Vagina (tissue), 2 donors: ENCODE results near the gene ASPG.

Experiments
- POLR2A ChIP-seq, 2 donors: fragments of 450-650 bp; IDR thresholded peaks; one replicate each; pipeline ENCODE4 v1.6.1; 2017; ENCODE audit warnings: antibody characterized with exemption in 2 of 2, mild to moderate bottlenecking in 2 of 2, moderate library complexity in 2 of 2
- POLR2AphosphoS5 ChIP-seq, 2 donors: sonication (generic); formaldehyde crosslinking; IDR thresholded peaks; one replicate each; pipeline ENCODE4 v1.9.0; 2017; ENCODE audit warnings: antibody characterized with exemption in 2 of 2, mild to moderate bottlenecking in 2 of 2, low read depth in 1 of 2; ENCODE audit not compliant: insufficient read depth in 1 of 2
- TF ChIP-seq, protein P1 (sequence below), 3 experiments: fragments of 450-650 bp in 2 of 3; fragments of 200-600 bp in 1 of 3; sonication (generic) in 1 of 3; IDR thresholded peaks; one replicate each; pipeline ENCODE4 v1.5.1; 2017 to 2019; ENCODE audit warnings: antibody characterized with exemption in 3 of 3, mild to moderate bottlenecking in 2 of 3, moderate library complexity in 2 of 3

DNA sequence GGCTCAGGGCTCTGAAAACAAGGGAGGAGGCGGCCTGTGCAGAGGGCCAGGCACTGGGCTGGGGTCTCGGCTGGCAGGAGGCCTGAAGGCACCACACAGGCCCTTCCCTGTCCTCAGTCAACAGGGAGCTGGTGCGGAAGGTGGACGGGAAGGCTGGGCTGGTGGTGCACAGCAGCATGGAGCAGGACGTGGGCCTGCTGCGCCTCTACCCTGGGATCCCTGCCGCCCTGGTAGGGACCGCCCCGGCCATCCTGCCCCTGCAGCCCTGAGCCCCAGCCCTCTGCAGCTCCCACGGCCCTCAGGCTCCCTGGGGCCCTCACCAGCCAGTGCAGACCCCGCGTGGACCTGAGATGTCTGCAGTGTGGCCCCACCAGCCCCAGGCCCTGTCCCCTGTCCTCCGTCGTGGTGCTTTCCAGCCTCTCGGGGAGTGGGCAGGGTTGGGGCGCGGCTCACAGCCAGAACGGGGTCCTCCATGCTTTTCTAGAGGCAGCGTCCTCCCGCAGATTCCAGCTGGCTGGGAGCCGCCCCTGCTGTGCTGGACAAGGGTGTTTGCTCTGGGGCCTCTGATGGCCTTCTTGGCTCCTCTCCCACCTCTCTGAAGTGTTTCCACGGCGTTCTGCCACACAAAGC, 18.1 kb downstream of the ASPG start:
- TF ChIP-seq POLR2A (IDR thresholded peaks at IDR 0.05) (no peak), POLR2AphosphoS5 (IDR thresholded peaks at IDR 0.05; ENCODE audit: insufficient read depth in 1 of 2, low read depth in 1 of 2) (no peak)
- TF ChIP-seq, protein P1, sequence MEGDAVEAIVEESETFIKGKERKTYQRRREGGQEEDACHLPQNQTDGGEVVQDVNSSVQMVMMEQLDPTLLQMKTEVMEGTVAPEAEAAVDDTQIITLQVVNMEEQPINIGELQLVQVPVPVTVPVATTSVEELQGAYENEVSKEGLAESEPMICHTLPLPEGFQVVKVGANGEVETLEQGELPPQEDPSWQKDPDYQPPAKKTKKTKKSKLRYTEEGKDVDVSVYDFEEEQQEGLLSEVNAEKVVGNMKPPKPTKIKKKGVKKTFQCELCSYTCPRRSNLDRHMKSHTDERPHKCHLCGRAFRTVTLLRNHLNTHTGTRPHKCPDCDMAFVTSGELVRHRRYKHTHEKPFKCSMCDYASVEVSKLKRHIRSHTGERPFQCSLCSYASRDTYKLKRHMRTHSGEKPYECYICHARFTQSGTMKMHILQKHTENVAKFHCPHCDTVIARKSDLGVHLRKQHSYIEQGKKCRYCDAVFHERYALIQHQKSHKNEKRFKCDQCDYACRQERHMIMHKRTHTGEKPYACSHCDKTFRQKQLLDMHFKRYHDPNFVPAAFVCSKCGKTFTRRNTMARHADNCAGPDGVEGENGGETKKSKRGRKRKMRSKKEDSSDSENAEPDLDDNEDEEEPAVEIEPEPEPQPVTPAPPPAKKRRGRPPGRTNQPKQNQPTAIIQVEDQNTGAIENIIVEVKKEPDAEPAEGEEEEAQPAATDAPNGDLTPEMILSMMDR (IDR thresholded peaks at IDR 0.05), result no peak
